Measurements from ENCODE around the gene RNU2-1. TPM values are rescaled to one million over a fixed set of nuclear protein-coding genes. Genes with fewer than 3 reads are reported as not detected.
"Not testable (repeated sequence)": the region's sequence is repeated elsewhere in the genome, so short reads cannot be mapped to it uniquely, and the experiment has no call there.

Gene RNU2-1
- total RNA-seq (2014; rRNA removed; shearing (Covaris generic)): not detected in 2 replicates

GRCh38 chr17:43233877-43234276 lies at the start of gene RNU2-1:
Gene RNU2-1 (minus strand): TSS chr17:43233977.
- DNase-seq (ENCODE audit: low read depth): not testable (repeated sequence)

GRCh38 chr17:43272914-43273313 lies 39.1 kb upstream of the RNU2-1 start:
- DNase-seq (ENCODE audit: low read depth): not testable (repeated sequence)

GRCh38 chr17:43272483-43272882 lies 38.7 kb upstream of the RNU2-1 start:
- DNase-seq (ENCODE audit: low read depth): not testable (repeated sequence)

DNA sequence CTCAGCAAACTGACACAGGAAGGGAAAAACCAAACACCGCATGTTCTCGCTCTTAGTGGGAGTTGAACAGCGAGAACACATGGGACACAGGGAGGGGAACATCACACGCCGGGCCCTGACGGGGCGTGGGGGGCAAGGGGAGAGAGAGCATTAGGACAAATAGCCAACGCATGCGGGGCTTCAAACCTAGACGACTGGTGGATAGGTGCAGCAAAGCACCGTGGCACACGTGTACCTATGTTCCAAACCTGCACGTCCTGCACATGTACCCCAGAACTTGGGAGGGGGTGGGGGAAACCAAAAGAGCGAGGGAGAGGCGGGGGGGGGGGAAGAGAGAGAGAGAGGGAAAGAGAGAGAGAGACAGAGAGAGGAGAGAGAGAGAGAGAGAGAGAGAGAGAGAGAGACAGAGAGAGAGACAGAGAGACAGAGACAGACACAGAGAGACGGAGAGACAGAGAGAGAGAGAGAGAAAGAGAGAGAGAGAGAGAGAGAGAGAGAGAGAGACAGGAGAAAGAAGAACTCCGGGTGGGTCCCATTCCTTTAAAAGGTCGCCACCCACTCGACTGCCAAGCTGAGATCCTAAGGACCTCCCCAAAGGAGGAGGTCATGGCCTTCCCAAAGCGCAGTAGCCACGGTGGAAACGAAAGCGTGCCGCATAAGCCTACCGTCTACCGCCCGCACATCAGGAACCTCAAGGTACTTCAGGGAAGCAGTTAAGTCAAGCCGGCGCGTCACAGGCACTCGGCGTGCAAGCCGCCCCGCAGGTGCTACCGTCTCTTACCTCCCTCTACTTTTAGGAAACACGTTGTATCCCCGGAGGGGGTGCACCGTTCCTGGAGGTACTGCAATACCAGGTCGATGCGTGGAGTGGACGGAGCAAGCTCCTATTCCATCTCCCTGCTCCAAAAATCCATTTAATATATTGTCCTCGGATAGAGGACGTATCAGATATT lies 37.1 kb upstream of the RNU2-1 start:
- DNase-seq (ENCODE audit: low read depth): not testable (repeated sequence)

GRCh38 chr17:43246456-43246855 lies 12.7 kb upstream of the RNU2-1 start:
- DNase-seq (ENCODE audit: low read depth): not testable (repeated sequence)

GRCh38 chr17:43240596-43241352 lies 7.0 kb upstream of the RNU2-1 start:
- DNase-seq (ENCODE audit: low read depth): not testable (repeated sequence)

DNA sequence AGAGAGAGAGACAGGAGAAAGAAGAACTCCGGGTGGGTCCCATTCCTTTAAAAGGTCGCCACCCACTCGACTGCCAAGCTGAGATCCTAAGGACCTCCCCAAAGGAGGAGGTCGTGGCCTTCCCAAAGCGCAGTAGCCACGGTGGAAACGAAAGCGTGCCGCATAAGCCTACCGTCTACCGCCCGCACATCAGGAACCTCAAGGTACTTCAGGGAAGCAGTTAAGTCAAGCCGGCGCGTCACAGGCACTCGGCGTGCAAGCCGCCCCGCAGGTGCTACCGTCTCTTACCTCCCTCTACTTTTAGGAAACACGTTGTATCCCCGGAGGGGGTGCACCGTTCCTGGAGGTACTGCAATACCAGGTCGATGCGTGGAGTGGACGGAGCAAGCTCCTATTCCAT lies 5.8 kb upstream of the RNU2-1 start:
- DNase-seq (ENCODE audit: low read depth): not testable (repeated sequence)

DNA sequence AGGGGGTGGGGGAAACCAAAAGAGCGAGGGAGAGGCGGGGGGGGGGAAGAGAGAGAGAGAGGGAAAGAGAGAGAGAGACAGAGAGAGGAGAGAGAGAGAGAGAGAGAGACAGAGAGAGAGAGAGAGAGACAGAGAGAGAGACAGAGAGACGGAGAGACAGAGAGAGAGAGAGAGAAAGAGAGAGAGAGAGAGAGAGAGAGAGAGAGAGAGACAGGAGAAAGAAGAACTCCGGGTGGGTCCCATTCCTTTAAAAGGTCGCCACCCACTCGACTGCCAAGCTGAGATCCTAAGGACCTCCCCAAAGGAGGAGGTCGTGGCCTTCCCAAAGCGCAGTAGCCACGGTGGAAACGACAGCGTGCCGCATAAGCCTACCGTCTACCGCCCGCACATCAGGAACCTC lies 514 bp downstream of the RNU2-1 start:
- DNase-seq (ENCODE audit: low read depth): not testable (repeated sequence)

DNA sequence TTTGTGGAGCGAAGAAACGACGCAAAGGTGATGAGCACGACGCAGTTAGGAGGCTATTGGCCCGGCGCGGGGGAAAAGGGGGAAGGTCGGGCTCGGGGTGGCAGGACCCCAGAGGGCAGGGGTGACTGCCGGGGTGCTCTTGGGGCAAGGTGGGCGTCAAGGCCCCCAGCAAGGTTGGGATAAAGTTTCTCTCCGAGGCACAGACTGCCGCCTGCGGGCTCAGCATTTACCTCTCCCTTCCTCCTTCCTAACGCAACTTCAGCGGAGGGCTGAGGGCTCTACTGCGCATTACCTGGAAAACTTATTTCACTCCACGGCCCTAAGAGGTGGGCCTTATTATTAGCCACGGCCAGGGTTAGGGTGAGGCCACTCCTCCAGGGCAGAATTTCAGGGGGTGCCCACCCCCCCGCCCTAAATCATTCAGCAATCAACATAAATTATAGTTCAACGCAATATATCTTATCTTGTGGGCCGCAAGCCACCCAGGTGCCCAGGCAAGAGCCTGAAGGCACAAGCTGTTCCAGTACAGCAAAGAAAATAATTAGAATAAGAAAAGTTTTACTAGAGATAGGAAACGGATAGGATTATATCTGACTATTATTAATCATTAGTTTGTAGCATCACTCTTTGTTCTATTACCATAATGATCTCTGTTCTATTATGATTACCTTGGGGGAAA lies 1.6 kb downstream of the RNU2-1 start:
- not testable (repeated sequence) for DNase-seq (ENCODE audit: low read depth)

DNA sequence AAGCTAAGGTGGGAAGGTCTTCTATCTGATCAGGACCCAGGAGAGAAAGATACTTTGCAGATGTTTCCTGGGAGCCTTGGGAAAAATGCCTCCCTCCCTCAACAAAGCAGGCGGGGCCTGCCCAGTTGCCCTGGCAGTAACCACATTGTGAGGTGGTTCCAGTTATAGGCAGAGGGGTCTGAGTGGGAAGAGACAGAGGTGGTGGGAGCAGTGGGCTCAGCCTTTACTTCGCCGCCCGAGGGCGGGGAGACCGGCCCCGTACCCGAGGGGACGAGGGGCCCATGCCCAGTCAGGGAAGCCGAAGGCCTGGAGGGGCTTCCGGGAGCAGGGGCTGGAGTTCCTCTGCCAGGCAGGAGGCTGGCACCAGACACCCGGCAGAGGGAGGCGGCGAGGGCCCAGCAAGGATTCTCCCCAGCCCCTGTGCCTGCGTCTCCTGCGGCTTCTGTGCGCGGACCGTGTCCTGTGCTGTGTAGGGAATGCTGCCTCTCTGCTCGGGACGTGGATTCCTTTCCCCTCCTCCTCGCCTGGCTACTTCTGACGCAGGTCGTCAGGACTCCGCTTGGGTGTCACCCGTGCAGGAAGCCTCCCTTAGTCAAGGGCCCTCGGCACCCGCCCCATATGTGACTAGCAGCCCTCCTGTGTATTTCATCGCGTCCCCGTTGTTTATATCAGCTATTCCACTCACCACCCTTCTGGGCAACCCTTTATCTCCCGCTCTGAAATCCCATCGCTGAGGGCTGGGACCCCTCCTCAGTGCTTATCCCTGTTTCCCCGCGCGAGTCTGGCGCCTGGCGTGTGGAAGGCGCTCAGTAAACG lies 2.4 kb downstream of the RNU2-1 start:
- not testable (repeated sequence) for DNase-seq (ENCODE audit: low read depth)

- DNase-seq (ENCODE audit: low read depth): not testable (repeated sequence)
Observed at GRCh38 chr17:43228020-43228782, 5.6 kb downstream of the RNU2-1 start, which contains the start of gene CCDC200. Gene CCDC200 (minus strand): TSS chr17:43228623. CDS start chr17:43228554, 69 bp downstream.

DNA sequence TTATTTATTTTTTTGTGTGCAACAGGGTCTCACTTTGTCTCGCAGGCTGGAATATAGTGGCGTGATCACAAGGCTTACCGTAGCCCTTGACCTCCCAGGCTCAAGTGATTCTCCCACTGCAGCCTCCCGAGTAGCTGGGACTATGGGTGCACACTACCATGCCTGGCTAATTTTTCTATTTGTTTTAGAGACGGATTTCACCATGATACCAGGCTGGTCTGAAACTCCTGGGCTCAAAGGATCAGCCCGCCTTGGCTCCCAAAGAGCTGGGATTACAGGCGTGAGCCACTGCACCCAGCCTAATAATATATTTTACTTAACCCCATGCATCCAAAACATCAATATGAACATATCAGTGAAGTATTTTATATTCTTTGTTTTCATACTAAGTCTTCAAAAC lies 7.4 kb downstream of the RNU2-1 start:
- DNase-seq (ENCODE audit: low read depth): no peak

- no peak for DNase-seq (ENCODE audit: low read depth)
Observed at GRCh38 chr17:43224146-43224705, 9.6 kb downstream of the RNU2-1 start.

DNA sequence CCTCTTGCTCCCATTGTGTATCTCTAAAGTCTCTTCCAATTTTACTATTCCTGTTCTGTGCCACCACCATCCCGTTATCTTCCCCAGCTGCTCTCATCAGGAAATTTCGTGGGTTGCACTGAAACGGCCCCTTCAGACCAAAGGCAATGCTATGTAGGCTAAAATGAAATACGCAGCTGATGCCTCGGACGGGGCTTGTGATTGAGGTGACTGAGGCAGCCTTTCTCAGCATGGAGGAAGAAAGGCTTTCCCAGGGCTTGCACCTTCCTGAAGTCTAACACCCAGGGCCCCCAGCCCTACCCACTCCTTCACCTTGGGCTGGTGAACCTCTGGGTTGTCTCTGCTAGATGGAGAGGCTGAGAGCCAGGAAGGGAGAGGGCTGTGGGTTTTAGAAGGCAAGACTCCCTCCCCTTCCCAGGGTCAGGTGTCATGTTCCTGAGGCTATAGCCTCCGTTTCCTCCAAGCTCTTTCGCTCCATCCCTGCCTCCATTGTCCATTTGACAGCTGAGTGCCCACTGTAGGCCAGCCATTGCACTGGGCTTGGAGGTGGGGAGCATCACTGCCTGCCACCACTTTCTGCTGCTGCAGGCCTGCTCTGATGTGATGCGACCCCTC lies 13.2 kb downstream of the RNU2-1 start:
- no peak for DNase-seq (ENCODE audit: low read depth)

DNA sequence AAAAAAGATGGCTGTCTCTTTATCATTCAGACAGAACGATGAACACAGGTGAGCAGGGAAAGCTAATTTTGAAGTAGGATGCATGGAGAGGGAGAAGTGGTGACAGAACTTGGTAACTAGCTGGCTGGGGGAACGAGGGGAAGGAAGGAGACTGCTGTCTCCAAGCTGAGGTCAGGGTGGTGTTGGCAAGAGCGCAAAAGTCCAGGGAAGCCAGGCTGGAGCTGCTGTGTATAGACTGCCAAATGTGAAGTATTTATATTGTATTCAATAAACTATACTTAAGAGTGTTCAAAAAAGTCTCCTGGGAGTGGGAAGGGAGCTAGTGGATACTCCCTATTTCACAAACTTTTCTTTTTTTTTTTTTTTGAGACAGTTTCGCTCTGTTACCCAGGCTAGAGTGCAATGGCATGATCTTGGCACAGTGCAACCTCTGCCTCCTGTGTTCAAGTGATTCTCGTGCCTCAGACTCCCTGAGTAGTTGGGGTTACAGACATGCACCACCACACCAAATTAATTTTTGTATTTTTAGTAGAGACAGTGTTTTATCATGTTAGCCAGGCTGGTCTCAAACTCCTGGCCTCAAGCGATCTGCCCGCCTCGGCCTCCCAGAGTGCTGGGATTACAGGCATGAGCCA lies 13.9 kb downstream of the RNU2-1 start:
- DNase-seq (ENCODE audit: low read depth): no peak

DNA sequence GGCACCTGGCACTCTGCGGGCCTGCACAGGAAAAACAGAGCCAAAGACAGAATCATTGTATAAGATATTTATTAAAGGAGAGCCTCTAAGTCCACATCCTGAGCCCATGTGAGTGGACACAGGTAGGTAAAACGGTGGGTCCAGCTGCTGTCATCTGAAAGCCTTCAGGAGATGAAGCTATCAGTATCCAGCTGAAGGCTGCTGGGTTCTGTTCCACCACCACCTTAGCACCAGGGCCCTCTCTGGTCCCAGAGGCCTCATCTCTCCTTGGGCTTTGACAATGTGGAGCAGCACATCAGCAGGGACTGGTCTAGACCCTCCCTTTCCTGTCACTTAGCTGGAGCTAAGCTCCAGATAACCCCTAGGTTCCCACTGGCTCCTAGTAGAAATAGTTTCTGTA lies 14.8 kb downstream of the RNU2-1 start:
- DNase-seq (ENCODE audit: low read depth): no peak

DNA sequence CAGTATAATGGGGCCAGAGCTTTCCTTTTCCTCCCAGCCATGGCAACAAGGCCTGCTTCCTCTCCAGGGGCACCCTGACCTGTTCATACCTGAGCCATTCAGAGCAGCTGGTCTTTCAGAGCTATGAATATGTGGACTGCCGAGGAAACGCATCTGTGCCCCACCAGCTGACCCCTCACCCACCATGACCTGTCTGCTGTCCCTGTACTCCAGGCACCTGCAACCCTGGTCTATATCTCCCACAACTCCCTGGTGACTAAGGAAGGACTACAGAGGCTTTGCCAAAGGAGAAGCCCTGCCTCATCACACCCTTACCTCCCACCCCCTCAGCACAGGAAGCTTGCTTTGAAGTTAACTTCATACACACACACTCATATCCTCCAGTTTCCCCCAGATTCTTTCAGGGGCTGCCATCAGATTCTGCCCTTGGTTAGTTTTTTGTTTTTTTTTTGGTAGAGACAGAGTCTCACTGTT lies 16.1 kb downstream of the RNU2-1 start:
- DNase-seq (ENCODE audit: low read depth): no peak

- no peak for DNase-seq (ENCODE audit: low read depth)
Observed at GRCh38 chr17:43216762-43217613, 16.8 kb downstream of the RNU2-1 start.

All from Daoy (cell line).